Esophagus muscularis mucosa (tissue), 4 donors: ENCODE measurements around the gene RNF144A.

Experiments used
- EP300 ChIP-seq: sonication (generic); formaldehyde crosslinking; IDR thresholded peaks from one replicate; pipeline ENCODE4 v1.6.1; 2017; ENCODE audit warnings: antibody characterized with exemption
- POLR2AphosphoS5 ChIP-seq, 2 donors: sonication (generic); formaldehyde crosslinking; IDR thresholded peaks; one replicate each; pipeline ENCODE4 v1.6.1; 2017; ENCODE audit warnings: antibody characterized with exemption in 2 of 2
- TF ChIP-seq, protein P1 (sequence below), 3 experiments: fragments of 200-600 bp in 2 of 3; fragments of 450-650 bp in 1 of 3; sonication (generic) in 2 of 3; IDR thresholded peaks; one replicate each; pipeline ENCODE4 v1.5.1; 2017 to 2019; ENCODE audit warnings: antibody characterized with exemption in 3 of 3, mild to moderate bottlenecking in 2 of 3, moderate library complexity in 1 of 3

- TF ChIP-seq, protein P1, sequence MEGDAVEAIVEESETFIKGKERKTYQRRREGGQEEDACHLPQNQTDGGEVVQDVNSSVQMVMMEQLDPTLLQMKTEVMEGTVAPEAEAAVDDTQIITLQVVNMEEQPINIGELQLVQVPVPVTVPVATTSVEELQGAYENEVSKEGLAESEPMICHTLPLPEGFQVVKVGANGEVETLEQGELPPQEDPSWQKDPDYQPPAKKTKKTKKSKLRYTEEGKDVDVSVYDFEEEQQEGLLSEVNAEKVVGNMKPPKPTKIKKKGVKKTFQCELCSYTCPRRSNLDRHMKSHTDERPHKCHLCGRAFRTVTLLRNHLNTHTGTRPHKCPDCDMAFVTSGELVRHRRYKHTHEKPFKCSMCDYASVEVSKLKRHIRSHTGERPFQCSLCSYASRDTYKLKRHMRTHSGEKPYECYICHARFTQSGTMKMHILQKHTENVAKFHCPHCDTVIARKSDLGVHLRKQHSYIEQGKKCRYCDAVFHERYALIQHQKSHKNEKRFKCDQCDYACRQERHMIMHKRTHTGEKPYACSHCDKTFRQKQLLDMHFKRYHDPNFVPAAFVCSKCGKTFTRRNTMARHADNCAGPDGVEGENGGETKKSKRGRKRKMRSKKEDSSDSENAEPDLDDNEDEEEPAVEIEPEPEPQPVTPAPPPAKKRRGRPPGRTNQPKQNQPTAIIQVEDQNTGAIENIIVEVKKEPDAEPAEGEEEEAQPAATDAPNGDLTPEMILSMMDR (IDR thresholded peaks at IDR 0.05) = no peak
- TF ChIP-seq POLR2AphosphoS5 (IDR thresholded peaks at IDR 0.05) (no peak), EP300 (no peak)
Observed at GRCh38 chr2:6916736-6917070, 509 bp upstream of the RNF144A start.
